HepG2 (cell line): ENCODE data around the gene PAXX. TPM values are rescaled to one million over a fixed set of nuclear protein-coding genes. Genes with fewer than 3 reads are reported as not detected.

Source experiments
- AFF4 ChIP-seq: sonication (generic); formaldehyde crosslinking; IDR thresholded peaks from 2 replicates; pipeline ENCODE4 v1.4.0; 2020; ENCODE audit warnings: missing genetic modification reagents
- ARHGAP35 ChIP-seq: sonication (generic); formaldehyde crosslinking; IDR thresholded peaks from 2 replicates; pipeline ENCODE4 v1.9.0; 2022; ENCODE audit warnings: mild to moderate bottlenecking, inconsistent platforms, moderate library complexity, missing genetic modification reagents, borderline replicate concordance
- CCAR2 ChIP-seq: fragments of 200-400 bp; formaldehyde crosslinking; optimal IDR thresholded peaks from 2 replicates; pipeline ENCODE3; 2018; ENCODE audit warnings: low read depth, mild to moderate bottlenecking, low read length, moderate library complexity
- DR1 ChIP-seq: sonication (generic); formaldehyde crosslinking; IDR thresholded peaks from 2 replicates; pipeline ENCODE4 v1.8.0; 2021; ENCODE audit warnings: mild to moderate bottlenecking, missing genetic modification reagents, inconsistent platforms
- EED ChIP-seq: sonication (generic); formaldehyde crosslinking; IDR thresholded peaks from 2 replicates; pipeline ENCODE4 v1.5.0; 2020; ENCODE audit warnings: mild to moderate bottlenecking, missing genetic modification reagents
- HHEX ChIP-seq: IDR thresholded peaks from 2 replicates; pipeline ENCODE4 v1.6.1; 2016; ENCODE audit warnings: control low read depth
- JUND ChIP-seq: sonication (generic); formaldehyde crosslinking; IDR thresholded peaks from 2 replicates; pipeline ENCODE4 v1.8.0; 2022; ENCODE audit warnings: mild to moderate bottlenecking, missing genetic modification reagents
- KDM5A ChIP-seq: fragments of 200-600 bp; sonication (generic); IDR thresholded peaks from 2 replicates; pipeline ENCODE4 v1.7.0; 2018; ENCODE audit warnings: antibody characterized with exemption, mild to moderate bottlenecking, low read length, borderline replicate concordance
- MAX ChIP-seq: IDR thresholded peaks from 2 replicates; pipeline ENCODE4 v1.6.1; 2012; ENCODE audit warnings: inconsistent platforms
- MIER3 ChIP-seq: IDR thresholded peaks from 2 replicates; pipeline ENCODE4 v1.6.1; 2016; ENCODE audit warnings: missing compliant biosample characterization, borderline replicate concordance
- MLLT10 ChIP-seq: sonication (generic); formaldehyde crosslinking; IDR thresholded peaks from 2 replicates; pipeline ENCODE4 v1.4.0; 2020; ENCODE audit warnings: missing genetic modification reagents
- MLX ChIP-seq: IDR thresholded peaks from 2 replicates; pipeline ENCODE4 v1.6.1; 2016
- MYNN ChIP-seq: sonication (generic); formaldehyde crosslinking; IDR thresholded peaks from 2 replicates; pipeline ENCODE4 v1.4.0; 2020; ENCODE audit warnings: mild to moderate bottlenecking, low read depth, missing genetic modification reagents
- NFRKB ChIP-seq: fragments of 450-650 bp; IDR thresholded peaks from 2 replicates; pipeline ENCODE4 v1.6.1; 2017
- SATB2 ChIP-seq: sonication (generic); formaldehyde crosslinking; IDR thresholded peaks from 2 replicates; pipeline ENCODE4 v1.5.0; 2020; ENCODE audit warnings: missing genetic modification reagents
- TCF7L2 ChIP-seq: IDR thresholded peaks from 2 replicates; pipeline ENCODE4 v1.6.1; 2011; ENCODE audit warnings: mild to moderate bottlenecking, low read depth, low read length, moderate library complexity
- ZNF205 ChIP-seq: IDR thresholded peaks from 2 replicates; pipeline ENCODE4 v1.6.1; 2018; ENCODE audit warnings: missing biosample characterization, missing genetic modification reagents
- ZNF34 ChIP-seq: sonication (generic); formaldehyde crosslinking; IDR thresholded peaks from 2 replicates; pipeline ENCODE4 v1.4.0; 2020; ENCODE audit warnings: mild to moderate bottlenecking, missing genetic modification reagents, borderline replicate concordance
- ZNF362 ChIP-seq: sonication (generic); formaldehyde crosslinking; IDR thresholded peaks from 2 replicates; pipeline ENCODE4 v1.4.0; 2020; ENCODE audit warnings: missing genetic modification reagents, mild to moderate bottlenecking, borderline replicate concordance
- ZNF484 ChIP-seq: sonication (generic); formaldehyde crosslinking; IDR thresholded peaks from 2 replicates; pipeline ENCODE4 v1.5.1; 2020; ENCODE audit warnings: mild to moderate bottlenecking, low read depth, missing genetic modification reagents, borderline replicate concordance
- ZNF546 ChIP-seq: sonication (generic); formaldehyde crosslinking; conservative IDR thresholded peaks from 2 replicates; pipeline ENCODE4 v1.8.1; 2023; ENCODE audit warnings: mild to moderate bottlenecking, missing genetic modification reagents
- polyA plus RNA-seq, 8 experiments: library from polyadenylated mRNA; depleted of rRNA in 3 of 8; stranded (reverse) in 7 of 8; unstranded in 1 of 8; fragments of >200 nt; fragmentation: Illumina TruSeq in 4 of 8; extraction: Trizol in 4 of 8; gene quantifications; 2 replicates each; pipeline versions ENCODE4 v1.2.1 to v1.2.3, GENCODE V29; 2011 to 2016; ENCODE audit warnings: low read depth in 4 of 8, missing spikeins in 1 of 8, mixed read lengths in 1 of 8; ENCODE audit not compliant: insufficient read depth in 1 of 8
- total RNA-seq, 5 experiments: library from RNA; depleted of rRNA; stranded (reverse); fragments of >200 nt; fragmentation: Illumina TruSeq; extraction: Trizol; gene quantifications; 2 replicates each; pipeline ENCODE4 v1.2.3, GENCODE V29; 2016; ENCODE audit warnings: low read depth in 1 of 5
- TF ChIP-seq, protein P1 (sequence below): sonication (generic); formaldehyde crosslinking; IDR thresholded peaks from 2 replicates; pipeline ENCODE4 v1.4.0; 2020; ENCODE audit warnings: missing genetic modification reagents, borderline replicate concordance

PAXX gene
- total and polyA plus RNA-seq, 2 of the 13 experiments (the other 11 are each of a cell fraction or from before 2014, with no cell fraction given), result 14.0 to 31.9 TPM

- TF ChIP-seq AFF4 (CRISPR knock-in tag), result no peak
- no peak for TF ChIP-seq ZNF546 (CRISPR knock-in tag)
- no peak for TF ChIP-seq CCAR2
- no peak for TF ChIP-seq NFRKB
- no peak for TF ChIP-seq MLX (CRISPR knock-in tag)
- TF ChIP-seq HHEX (CRISPR knock-in tag), result no peak
- TF ChIP-seq ARHGAP35 (CRISPR knock-in tag), result no peak
- TF ChIP-seq DR1 (CRISPR knock-in tag), result no peak
- no peak for TF ChIP-seq EED (CRISPR knock-in tag)
- TF ChIP-seq KDM5A, result no peak
- no peak for TF ChIP-seq MAX
- no peak for TF ChIP-seq ZNF362 (CRISPR knock-in tag)
- no peak for TF ChIP-seq SATB2 (CRISPR knock-in tag)
- no peak for TF ChIP-seq JUND
- TF ChIP-seq, protein P1, sequence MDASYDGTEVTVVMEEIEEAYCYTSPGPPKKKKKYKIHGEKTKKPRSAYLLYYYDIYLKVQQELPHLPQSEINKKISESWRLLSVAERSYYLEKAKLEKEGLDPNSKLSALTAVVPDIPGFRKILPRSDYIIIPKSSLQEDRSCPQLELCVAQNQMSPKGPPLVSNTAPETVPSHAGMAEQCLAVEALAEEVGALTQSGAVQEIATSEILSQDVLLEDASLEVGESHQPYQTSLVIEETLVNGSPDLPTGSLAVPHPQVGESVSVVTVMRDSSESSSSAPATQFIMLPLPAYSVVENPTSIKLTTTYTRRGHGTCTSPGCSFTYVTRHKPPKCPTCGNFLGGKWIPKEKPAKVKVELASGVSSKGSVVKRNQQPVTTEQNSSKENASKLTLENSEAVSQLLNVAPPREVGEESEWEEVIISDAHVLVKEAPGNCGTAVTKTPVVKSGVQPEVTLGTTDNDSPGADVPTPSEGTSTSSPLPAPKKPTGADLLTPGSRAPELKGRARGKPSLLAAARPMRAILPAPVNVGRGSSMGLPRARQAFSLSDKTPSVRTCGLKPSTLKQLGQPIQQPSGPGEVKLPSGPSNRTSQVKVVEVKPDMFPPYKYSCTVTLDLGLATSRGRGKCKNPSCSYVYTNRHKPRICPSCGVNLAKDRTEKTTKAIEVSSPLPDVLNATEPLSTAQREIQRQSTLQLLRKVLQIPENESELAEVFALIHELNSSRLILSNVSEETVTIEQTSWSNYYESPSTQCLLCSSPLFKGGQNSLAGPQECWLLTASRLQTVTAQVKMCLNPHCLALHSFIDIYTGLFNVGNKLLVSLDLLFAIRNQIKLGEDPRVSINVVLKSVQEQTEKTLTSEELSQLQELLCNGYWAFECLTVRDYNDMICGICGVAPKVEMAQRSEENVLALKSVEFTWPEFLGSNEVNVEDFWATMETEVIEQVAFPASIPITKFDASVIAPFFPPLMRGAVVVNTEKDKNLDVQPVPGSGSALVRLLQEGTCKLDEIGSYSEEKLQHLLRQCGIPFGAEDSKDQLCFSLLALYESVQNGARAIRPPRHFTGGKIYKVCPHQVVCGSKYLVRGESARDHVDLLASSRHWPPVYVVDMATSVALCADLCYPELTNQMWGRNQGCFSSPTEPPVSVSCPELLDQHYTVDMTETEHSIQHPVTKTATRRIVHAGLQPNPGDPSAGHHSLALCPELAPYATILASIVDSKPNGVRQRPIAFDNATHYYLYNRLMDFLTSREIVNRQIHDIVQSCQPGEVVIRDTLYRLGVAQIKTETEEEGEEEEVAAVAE (CRISPR knock-in tag), result no peak
- no peak for TF ChIP-seq ZNF484 (CRISPR knock-in tag)
- TF ChIP-seq ZNF205 (CRISPR knock-in tag), result no peak
- TF ChIP-seq TCF7L2, result no peak
- TF ChIP-seq MYNN (CRISPR knock-in tag), result no peak
- TF ChIP-seq MLLT10 (CRISPR knock-in tag), result no peak
- no peak for TF ChIP-seq ZNF34
- TF ChIP-seq MIER3 (CRISPR knock-in tag), result no peak
Observed at GRCh38 chr9:136949239-136949816, 42.9 kb upstream of the PAXX start (continued).
